HFF-Myc (cell line): Measurements from ENCODE around the gene HSPA6.
"Not testable (repeated sequence)": the region's sequence is repeated elsewhere in the genome, so short reads cannot be mapped to it uniquely, and the experiment has no call there.

Experiments
- DNase-seq: peaks from one replicate; pipeline ENCODE4 v3.0.0-alpha.2; 2011; ENCODE audit warnings: low read depth; ENCODE audit errors: extremely low read depth
- H3K4me3 ChIP-seq: replicated peaks from 2 replicates; pipeline ENCODE4 v1.5.1; 2011; ENCODE audit warnings: low read depth, mild to moderate bottlenecking, control low read depth, low read length
- CTCF ChIP-seq: IDR thresholded peaks from 2 replicates; pipeline ENCODE4 v1.5.1; 2012; ENCODE audit warnings: mild to moderate bottlenecking, low read depth, low read length, control low read depth; ENCODE audit errors: missing control alignments

HSPA6 gene

GRCh38 chr1:161523817-161524741 is at the start of gene HSPA6:
TSS of gene HSPA6 (plus strand) at chr1:161524540. CDS start at chr1:161524659, 119 bp downstream.
- H3K4me3 ChIP-seq: peak within 1 kb of the TSS; percentile 58
- DNase-seq: peak; percentile 58

- H3K4me3 ChIP-seq, DNase-seq: not testable (repeated sequence)
Observed at GRCh38 chr1:161477711-161478110, 46.6 kb upstream of the HSPA6 start.

GRCh38 chr1:161478985-161479384 is 45.4 kb upstream of the HSPA6 start:
- no peak for DNase-seq
- no peak overlapping the region for H3K4me3 ChIP-seq
- no peak for TF ChIP-seq CTCF

GRCh38 chr1:161480381-161481035 is 43.8 kb upstream of the HSPA6 start:
- TF ChIP-seq CTCF: no peak
- no peak overlapping the region for H3K4me3 ChIP-seq
- DNase-seq: no peak

- H3K4me3 ChIP-seq: no peak overlapping the region
- TF ChIP-seq CTCF: no peak
- DNase-seq: no peak
Observed at GRCh38 chr1:161481624-161482392, 42.5 kb upstream of the HSPA6 start.

- DNase-seq: no peak
- H3K4me3 ChIP-seq: no peak overlapping the region
- no peak for TF ChIP-seq CTCF
Observed at GRCh38 chr1:161482610-161483009, 41.7 kb upstream of the HSPA6 start.

GRCh38 chr1:161483361-161483760 is 41.0 kb upstream of the HSPA6 start:
- no peak for DNase-seq
- H3K4me3 ChIP-seq: no peak overlapping the region
- no peak for TF ChIP-seq CTCF
